HFF-Myc (cell line): ENCODE measurements around the gene SOS2.
A peak's percentile ranks its signal among the peaks of the same experiment; 100 is the strongest.

Experiments
- DNase-seq: peaks from one replicate; pipeline ENCODE4 v3.0.0-alpha.2; 2011; ENCODE audit warnings: low read depth; ENCODE audit errors: extremely low read depth
- H3K4me3 ChIP-seq: replicated peaks from 2 replicates; pipeline ENCODE4 v1.5.1; 2011; ENCODE audit warnings: low read depth, mild to moderate bottlenecking, control low read depth, low read length
- CTCF ChIP-seq: IDR thresholded peaks from 2 replicates; pipeline ENCODE4 v1.5.1; 2012; ENCODE audit warnings: mild to moderate bottlenecking, low read depth, low read length, control low read depth; ENCODE audit errors: missing control alignments

Gene SOS2

GRCh38 chr14:50139192-50139591 lies 92.2 kb downstream of the SOS2 start:
- DNase-seq: no peak
- TF ChIP-seq CTCF: no peak
- H3K4me3 ChIP-seq: no peak overlapping the region

GRCh38 chr14:50127802-50128201 lies 103.6 kb downstream of the SOS2 start:
- TF ChIP-seq CTCF: no peak
- H3K4me3 ChIP-seq: no peak overlapping the region
- DNase-seq: no peak

- TF ChIP-seq CTCF: no peak
- no peak overlapping the region for H3K4me3 ChIP-seq
- no peak for DNase-seq
Observed at GRCh38 chr14:50123062-50123461, 108.3 kb downstream of the SOS2 start.

- DNase-seq: no peak
- TF ChIP-seq CTCF: no peak
- H3K4me3 ChIP-seq: no peak overlapping the region
Observed at GRCh38 chr14:50122291-50122690, 109.1 kb downstream of the SOS2 start.

- no peak for DNase-seq
- H3K4me3 ChIP-seq: no peak overlapping the region
- no peak for TF ChIP-seq CTCF
Observed at GRCh38 chr14:50121486-50121885, 109.9 kb downstream of the SOS2 start.

- no peak for DNase-seq
- TF ChIP-seq CTCF: no peak
- H3K4me3 ChIP-seq: no peak overlapping the region
Observed at GRCh38 chr14:50117456-50117855, 113.9 kb downstream of the SOS2 start.

- TF ChIP-seq CTCF: no peak
- no peak for DNase-seq
- H3K4me3 ChIP-seq: peak overlapping the region; percentile 77; the same call in 1 of the 2 replicates
Observed at GRCh38 chr14:50116966-50117365, 114.4 kb downstream of the SOS2 start.
